Endothelial cell of umbilical vein (primary cell): ENCODE results near the gene SLC47A2. TPM values are rescaled to one million over a fixed set of nuclear protein-coding genes. Genes with fewer than 3 reads are reported as not detected.

ENCODE experiments used
- BruUV-seq: library from RNA; stranded (reverse); fragments of 400-500 nt; replicated peaks from 2 replicates; lab custom pipeline; 2021; lab: Mats Ljungman, UMichigan
- CTCF ChIA-PET: fragments of 300-600, 350-600 bp; sonication (Branson Sonifier 250); formaldehyde crosslinking; loops from one replicate; lab custom pipeline; 2021; ENCODE audit warnings: antibody characterized with exemption, inconsistent platforms; lab: Charles Lee
- POLR2A ChIA-PET: fragments of 300-600, 350-600 bp; sonication (Branson Sonifier 250); formaldehyde crosslinking; loops from one replicate; lab custom pipeline; 2021; ENCODE audit warnings: antibody characterized with exemption, inconsistent platforms; lab: Charles Lee
- DNase-seq: peaks from one replicate; pipeline ENCODE4 v3.0.0-alpha.2; 2011; ENCODE audit warnings: low read depth, low spot score
- FAIRE-seq: peaks from 2 replicates; lab custom pipeline; 2011; peaks lifted over from hg19 to GRCh38; lab: Jason Lieb, UNC
- H2AFZ ChIP-seq: 2 replicates; pipeline ENCODE4 v1.6.0; 2012; ENCODE audit warnings: low read depth, low read length, control low read depth, inconsistent platforms
- H3K27ac ChIP-seq: 2 replicates; pipeline ENCODE4 v1.5.1; 2011; ENCODE audit warnings: low read depth, mild to moderate bottlenecking, control low read depth, low read length, moderate library complexity; ENCODE audit not compliant: insufficient read depth
- H3K27me3 ChIP-seq, 2 experiments: 2 replicates each; pipeline versions ENCODE4 v1.6.0 to v1.6.1; 2011; ENCODE audit warnings: low read length in 2 of 2, mixed read lengths in 1 of 2; ENCODE audit not compliant: control insufficient read depth in 2 of 2, insufficient read depth in 2 of 2
- H3K36me3 ChIP-seq, 2 experiments: 2 replicates in 1 of 2; 3 replicates in 1 of 2; pipeline ENCODE4 v1.5.1; 2011; ENCODE audit warnings: low read length in 2 of 2, mild to moderate bottlenecking in 1 of 2, moderate library complexity in 1 of 2; ENCODE audit not compliant: control insufficient read depth in 2 of 2, insufficient read depth in 2 of 2; ENCODE audit errors: extremely low read depth in 1 of 2
- H3K4me1 ChIP-seq: 3 replicates; pipeline ENCODE4 v1.5.1; 2011; ENCODE audit warnings: mild to moderate bottlenecking, low read length; ENCODE audit not compliant: control insufficient read depth, insufficient read depth; ENCODE audit errors: extremely low read depth
- H3K4me2 ChIP-seq: 2 replicates; pipeline ENCODE4 v1.6.1; 2011; ENCODE audit warnings: low read length, control low read depth, mixed read lengths; ENCODE audit not compliant: insufficient read depth
- H3K4me3 ChIP-seq, 3 experiments: fragments of 200-600 bp in 1 of 3; sonication (generic), shearing (Covaris generic) in 1 of 3; replicated peaks in 1 of 3; 2 replicates each; pipeline ENCODE4 v1.5.1; 2011 to 2016; ENCODE audit warnings: control low read depth in 3 of 3, low read length in 3 of 3, mild to moderate bottlenecking in 2 of 3, inconsistent platforms in 1 of 3, low read depth in 1 of 3, moderate library complexity in 1 of 3; ENCODE audit not compliant: insufficient read depth in 1 of 3
- H3K79me2 ChIP-seq: 2 replicates; pipeline ENCODE4 v1.6.0; 2012; ENCODE audit warnings: low read length, inconsistent platforms; ENCODE audit not compliant: control insufficient read depth, insufficient read depth
- H3K9ac ChIP-seq: replicated peaks from 2 replicates; pipeline ENCODE3; 2011; ENCODE audit warnings: low read length, control low read depth; ENCODE audit not compliant: insufficient read depth; ENCODE audit errors: extremely low read depth
- H3K9me1 ChIP-seq: replicated peaks from 3 replicates; pipeline ENCODE4 v1.6.0; 2011; ENCODE audit warnings: mild to moderate bottlenecking, low read length; ENCODE audit not compliant: control insufficient read depth, insufficient read depth; ENCODE audit errors: extremely low read depth
- H3K9me3 ChIP-seq: replicated peaks from 2 replicates; pipeline ENCODE4 v1.5.1; 2012; ENCODE audit warnings: low read length, inconsistent platforms; ENCODE audit not compliant: control insufficient read depth, insufficient read depth
- H4K20me1 ChIP-seq: replicated peaks from 2 replicates; pipeline ENCODE3; 2011; ENCODE audit warnings: mild to moderate bottlenecking, low read length; ENCODE audit not compliant: control insufficient read depth, insufficient read depth; ENCODE audit errors: extremely low read depth
- CTCF ChIP-seq, 2 donors: IDR thresholded peaks; 1 replicate in 1 of 2; 2 replicates in 1 of 2; pipeline ENCODE4 v1.5.1; 2011; ENCODE audit warnings: low read length in 2 of 2, mild to moderate bottlenecking in 2 of 2, moderate library complexity in 2 of 2, control low read depth in 1 of 2, inconsistent platforms in 1 of 2, low read depth in 1 of 2; ENCODE audit not compliant: insufficient read depth in 1 of 2; ENCODE audit errors: extremely low read depth in 1 of 2
- EZH2 ChIP-seq: IDR thresholded peaks from 2 replicates; pipeline ENCODE4 v1.6.1; 2012; ENCODE audit warnings: borderline replicate concordance, low read depth, mild to moderate bottlenecking, moderate library complexity, low read length, inconsistent platforms; ENCODE audit not compliant: severe bottlenecking
- FOS ChIP-seq: IDR thresholded peaks from 2 replicates; pipeline ENCODE4 v1.6.1; 2011; ENCODE audit warnings: mild to moderate bottlenecking, low read length, moderate library complexity, borderline replicate concordance; ENCODE audit not compliant: insufficient read depth
- GATA2 ChIP-seq: IDR thresholded peaks from 2 replicates; pipeline ENCODE4 v1.7.0; 2011; ENCODE audit warnings: low read depth, mild to moderate bottlenecking, moderate library complexity, mixed read lengths, low read length; ENCODE audit not compliant: insufficient read length, insufficient read depth
- JUN ChIP-seq: IDR thresholded peaks from 2 replicates; pipeline ENCODE4 v1.6.1; 2011; ENCODE audit warnings: borderline replicate concordance, low read depth; ENCODE audit not compliant: insufficient read length, insufficient read depth
- MAX ChIP-seq: IDR thresholded peaks from 2 replicates; pipeline ENCODE4 v1.6.1; 2011; ENCODE audit not compliant: insufficient read depth, insufficient read length
- MYC ChIP-seq: IDR thresholded peaks from one replicate; pipeline ENCODE4 v1.6.1; 2011; ENCODE audit warnings: mild to moderate bottlenecking, low read depth, low read length
- POLR2A ChIP-seq: IDR thresholded peaks from 2 replicates; pipeline ENCODE4 v1.6.1; 2012; ENCODE audit warnings: low read depth, mild to moderate bottlenecking, control low read depth, low read length
- POLR2AphosphoS5 ChIP-seq: IDR thresholded peaks from 2 replicates; pipeline ENCODE4 v1.6.1; 2012; ENCODE audit warnings: low read depth, mild to moderate bottlenecking, control low read depth, low read length, moderate library complexity; ENCODE audit not compliant: insufficient read depth
- dilution Hi-C: fragments of 300-500 bp; cut with MboI; formaldehyde crosslinking; loops from one replicate; pipeline ENCODE4 v1.15.0; 2019; ENCODE audit warnings: low sequenced_read_pairs; ENCODE audit not compliant: extremely low pct_ligation_motif_present
- intact Hi-C: fragments of 100-400 bp; cut with micrococcal nuclease; formaldehyde crosslinking; loops from one replicate; pipeline ENCODE4 v1.10.0; 2022
- polyA plus RNA-seq, 4 experiments: library from polyadenylated mRNA; depleted of rRNA in 3 of 4; stranded (reverse) in 3 of 4; unstranded in 1 of 4; fragments of >200 nt; gene quantifications; 2 replicates each; pipeline versions ENCODE4 v1.2.1 to v1.2.3, GENCODE V29; 2011 to 2012; ENCODE audit warnings: missing spikeins in 1 of 4
- total RNA-seq: library from RNA; stranded (reverse); gene quantifications from 2 replicates; pipeline ENCODE4 v1.2.3, GENCODE V29; 2021

SLC47A2 gene
- total and polyA plus RNA-seq, 2 donors (not counting 3 experiments of a cell fraction or from before 2014, with no cell fraction given) = not detected

- Histone ChIP-seq H4K20me1 (no peaks in the 10 kb centered on the region), H3K36me3 (no peaks in the 10 kb centered on the region), H3K9ac (no peak overlapping the region), H3K79me2 (no peaks in the 10 kb centered on the region), H3K27me3 (no peaks in the 10 kb centered on the region), H3K4me1 (no peaks in the 10 kb centered on the region), H3K27ac (no peak overlapping the region), H3K9me3 (no peaks in the 10 kb centered on the region), H3K9me1 (no peaks in the 10 kb centered on the region), H3K4me3 (no peak overlapping the region), H2AFZ (no peak overlapping the region), H3K4me2 (no peak overlapping the region)
- ChIA-PET CTCF (interaction anchor here (1.0 to 1.5 kb wide), 2 partner anchors 10 to 207 kb away, joined by 3 to 5 read pairs; no protein-coding TSS in a partner anchor), POLR2A (no interaction called here)
- FAIRE-seq (no peak), DNase-seq (no peak)
- TF ChIP-seq POLR2AphosphoS5 (no peak), JUN (no peak), POLR2A (no peak), FOS (no peak), MAX (no peak), EZH2 (no peak), MYC (no peak), GATA2 (no peak), CTCF (IDR thresholded peaks at IDR 0.05; ENCODE audit: extremely low read depth in 1 of 2, insufficient read depth in 1 of 2, low read depth in 1 of 2, low read length in 2 of 2) (no peak)
- dilution Hi-C loops (no loop called here), intact Hi-C loops (no loop called here)
- no TSS peak for BruUV-seq
Measured at GRCh38 chr17:19718041-19718612, 1.7 kb upstream of the SLC47A2 start.
